CD4-positive, alpha-beta T cell (primary cell): ENCODE measurements around the gene NOL4. TPM values are rescaled to one million over a fixed set of nuclear protein-coding genes. Genes with fewer than 3 reads are reported as not detected.

Source experiments
- ATAC-seq: fragments of 200-7000 bp; cut with Tn5 transposase; one replicate; pipeline ENCODE4 v1.10.0; 2022; ENCODE audit warnings: mild to moderate bottlenecking; ENCODE audit not compliant: poor library complexity
- CTCF ChIA-PET: fragments of 350-600 bp; sonication (Branson Sonifier 250); formaldehyde crosslinking; loops from one replicate; lab custom pipeline; 2021; ENCODE audit warnings: antibody characterized with exemption, inconsistent platforms; lab: Charles Lee
- POLR2A ChIA-PET: fragments of 350-600 bp; sonication (Branson Sonifier 250); formaldehyde crosslinking; loops from one replicate; lab custom pipeline; 2021; ENCODE audit warnings: antibody characterized with exemption, inconsistent platforms; lab: Charles Lee
- DNase-seq, 14 experiments: peaks; one replicate each; pipeline ENCODE4 v3.0.0-alpha.2; 2013 to 2020; ENCODE audit warnings: mixed read lengths in 2 of 14
- H3K27ac ChIP-seq, 2 donors: one replicate each; pipeline versions ENCODE4 v1.5.1 to v1.7.0; 2013; ENCODE audit warnings: low read length in 2 of 2, low read depth in 1 of 2, mild to moderate bottlenecking in 1 of 2
- H3K27me3 ChIP-seq, 2 experiments: 1 replicate in 1 of 2; 2 replicates in 1 of 2; pipeline versions ENCODE4 v1.6.1 to v1.7.0; 2013; ENCODE audit warnings: low read length in 2 of 2, control low read depth in 1 of 2, mild to moderate bottlenecking in 1 of 2, moderate library complexity in 1 of 2; ENCODE audit not compliant: insufficient read depth in 2 of 2, control insufficient read depth in 1 of 2
- H3K36me3 ChIP-seq: one replicate; pipeline ENCODE4 v1.6.1; 2013; ENCODE audit warnings: low read length, control low read depth; ENCODE audit not compliant: insufficient read depth
- H3K4me1 ChIP-seq: one replicate; pipeline ENCODE4 v1.6.1; 2013; ENCODE audit warnings: low read length, control low read depth; ENCODE audit not compliant: insufficient read depth
- H3K4me3 ChIP-seq: one replicate; pipeline ENCODE4 v1.5.1; 2013; ENCODE audit warnings: mild to moderate bottlenecking, low read length, moderate library complexity
- H3K9me3 ChIP-seq, 2 experiments: 1 replicate in 1 of 2; 2 replicates in 1 of 2; pipeline versions ENCODE4 v1.6.1 to v1.7.0; 2013; ENCODE audit warnings: low read length in 2 of 2, mild to moderate bottlenecking in 2 of 2, control low read depth in 1 of 2, moderate library complexity in 1 of 2; ENCODE audit not compliant: control insufficient read depth in 1 of 2, insufficient read depth in 1 of 2
- H3K27ac Mint-ChIP-seq: one replicate; pipeline ENCODE4 v1.8.0; 2020; ENCODE audit warnings: mixed read lengths
- H3K27me3 Mint-ChIP-seq: one replicate; pipeline ENCODE4 v1.8.0; 2021; ENCODE audit warnings: mixed read lengths
- H3K36me3 Mint-ChIP-seq: one replicate; pipeline ENCODE4 v1.8.0; 2021; ENCODE audit warnings: low read depth, mixed read lengths
- H3K4me1 Mint-ChIP-seq: one replicate; pipeline ENCODE4 v1.8.0; 2021; ENCODE audit warnings: low read depth, mixed read lengths
- H3K4me3 Mint-ChIP-seq: one replicate; pipeline ENCODE4 v1.8.0; 2020; ENCODE audit warnings: mild to moderate bottlenecking, mixed read lengths
- H3K9me3 Mint-ChIP-seq: one replicate; pipeline ENCODE4 v1.8.0; 2020; ENCODE audit warnings: mixed read lengths
- CTCF ChIP-seq: fragments of 200-600 bp; IDR thresholded peaks from one replicate; pipeline ENCODE4 v1.8.0; 2022; ENCODE audit warnings: antibody characterized with exemption, mild to moderate bottlenecking
- intact Hi-C, 2 experiments: fragments of 100-400 bp; cut with DNase I in 1 of 2; cut with micrococcal nuclease in 1 of 2; formaldehyde crosslinking; loops; one replicate each; pipeline versions ENCODE4 v1.15.1 to v1.9.0; 2023 to 2025; cut with DNase I, micrococcal nuclease
- total RNA-seq, 174 experiments: library from RNA in 2 of 174; stranded (reverse) in 2 of 174; gene quantifications; one replicate each; pipeline ENCODE4 v1.2.3 and lab custom pipeline; 2021 to 2026

Gene NOL4
- total RNA-seq, 2 experiments from 2014 or later, result not detected

- Histone ChIP-seq H3K4me1 (no peaks in the 10 kb centered on the region), H3K27ac (no peak overlapping the region), H3K4me3 (no peak overlapping the region), H3K36me3 (no peaks in the 10 kb centered on the region), H3K9me3 (peaks cover 0 to 39% of the 10 kb centered on the region in 2 experiments), H3K27me3 (peaks cover 24 to 41% of the 10 kb centered on the region in 2 experiments)
- Mint-ChIP-seq H3K4me1 (no peaks in the 10 kb centered on the region), H3K27ac (no peak overlapping the region), H3K27me3 (peaks cover 41% of the 10 kb centered on the region), H3K4me3 (no peak overlapping the region), H3K9me3 (no peaks in the 10 kb centered on the region), H3K36me3 (no peaks in the 10 kb centered on the region)
- CTCF ChIA-PET, result no interaction called here
- TF ChIP-seq CTCF, result no peak
- POLR2A ChIA-PET, result no interaction called here
- ATAC-seq, result no peak
- DNase-seq, result no peak
- intact Hi-C loops, result no loop called here
Measured at GRCh38 chr18:34220081-34220815, 4.5 kb downstream of the NOL4 start.

DNA sequence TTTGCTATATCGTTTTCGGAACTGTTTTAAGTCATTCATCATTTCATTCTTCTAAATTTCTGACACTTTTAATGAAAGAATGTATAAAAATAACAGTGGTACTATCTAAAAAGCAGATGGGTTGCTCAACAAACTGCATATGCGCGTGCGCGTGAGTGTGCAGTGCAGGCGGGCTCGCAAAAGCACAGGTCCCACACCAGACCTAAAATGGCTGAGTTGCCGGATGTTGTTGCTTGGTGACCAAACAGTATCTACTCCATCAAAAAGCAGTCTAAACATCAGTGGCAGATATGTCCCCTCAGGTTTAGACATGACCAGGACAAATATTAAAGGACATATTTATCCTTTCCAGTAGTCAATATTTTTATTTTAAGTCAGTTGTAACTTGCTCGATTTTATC lies 5.1 kb downstream of the NOL4 start:
- Histone ChIP-seq H3K4me1 (no peaks in the 10 kb centered on the region), H3K4me3 (no peak overlapping the region), H3K9me3 (peaks cover 0 to 35% of the 10 kb centered on the region in 2 experiments), H3K27ac (no peak overlapping the region), H3K27me3 (peaks cover 24 to 37% of the 10 kb centered on the region in 2 experiments), H3K36me3 (no peaks in the 10 kb centered on the region)
- H3K27me3 Mint-ChIP-seq, result peaks cover 36% of the 10 kb centered on the region
- TF ChIP-seq CTCF, result no peak
- POLR2A ChIA-PET, result no interaction called here
- DNase-seq (no peak), ATAC-seq (no peak)
- H3K4me3 Mint-ChIP-seq, result no peak overlapping the region
- intact Hi-C loops, result no loop called here
- H3K4me1 Mint-ChIP-seq, result no peaks in the 10 kb centered on the region
- CTCF ChIA-PET, result no interaction called here
- no peak overlapping the region for H3K27ac Mint-ChIP-seq
- H3K9me3 Mint-ChIP-seq, result no peaks in the 10 kb centered on the region
- H3K36me3 Mint-ChIP-seq, result no peaks in the 10 kb centered on the region

DNA sequence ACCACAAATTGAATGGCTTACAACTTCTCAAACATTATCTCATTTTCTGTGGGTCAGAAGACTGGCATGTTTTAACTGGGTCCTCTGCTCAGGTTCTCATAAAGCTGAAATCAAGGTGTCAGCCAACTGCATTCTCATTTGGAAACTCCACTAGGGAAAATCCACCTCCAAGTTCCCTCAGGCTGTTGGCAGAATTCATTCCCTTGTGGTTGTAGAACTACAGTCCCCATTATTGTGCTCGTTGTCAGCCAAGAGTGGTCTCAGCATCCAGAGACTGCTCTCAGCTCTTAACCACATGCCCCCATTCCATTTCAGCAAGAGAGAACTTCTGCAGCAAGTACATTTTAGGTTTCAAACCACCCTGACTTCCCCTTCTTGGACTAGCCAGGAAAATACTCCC lies 12.2 kb downstream of the NOL4 start:
- Histone ChIP-seq H3K9me3 (peaks cover 0 to 16% of the 10 kb centered on the region in 2 experiments), H3K36me3 (no peaks in the 10 kb centered on the region), H3K4me1 (no peaks in the 10 kb centered on the region), H3K27me3 (no peaks in the 10 kb centered on the region), H3K4me3 (no peak overlapping the region), H3K27ac (no peak overlapping the region)
- peaks cover 5% of the 10 kb centered on the region for H3K9me3 Mint-ChIP-seq
- no peak for DNase-seq
- TF ChIP-seq CTCF, result no peak
- H3K36me3 Mint-ChIP-seq, result no peaks in the 10 kb centered on the region
- intact Hi-C loops, result no loop called here
- H3K4me1 Mint-ChIP-seq, result no peaks in the 10 kb centered on the region
- H3K27me3 Mint-ChIP-seq, result no peaks in the 10 kb centered on the region
- CTCF ChIA-PET, result no interaction called here
- H3K4me3 Mint-ChIP-seq, result no peak overlapping the region
- no peak overlapping the region for H3K27ac Mint-ChIP-seq
- no peak for ATAC-seq
- POLR2A ChIA-PET, result no interaction called here
